ENCODE results near the gene EEF1AKMT2.

DNA sequence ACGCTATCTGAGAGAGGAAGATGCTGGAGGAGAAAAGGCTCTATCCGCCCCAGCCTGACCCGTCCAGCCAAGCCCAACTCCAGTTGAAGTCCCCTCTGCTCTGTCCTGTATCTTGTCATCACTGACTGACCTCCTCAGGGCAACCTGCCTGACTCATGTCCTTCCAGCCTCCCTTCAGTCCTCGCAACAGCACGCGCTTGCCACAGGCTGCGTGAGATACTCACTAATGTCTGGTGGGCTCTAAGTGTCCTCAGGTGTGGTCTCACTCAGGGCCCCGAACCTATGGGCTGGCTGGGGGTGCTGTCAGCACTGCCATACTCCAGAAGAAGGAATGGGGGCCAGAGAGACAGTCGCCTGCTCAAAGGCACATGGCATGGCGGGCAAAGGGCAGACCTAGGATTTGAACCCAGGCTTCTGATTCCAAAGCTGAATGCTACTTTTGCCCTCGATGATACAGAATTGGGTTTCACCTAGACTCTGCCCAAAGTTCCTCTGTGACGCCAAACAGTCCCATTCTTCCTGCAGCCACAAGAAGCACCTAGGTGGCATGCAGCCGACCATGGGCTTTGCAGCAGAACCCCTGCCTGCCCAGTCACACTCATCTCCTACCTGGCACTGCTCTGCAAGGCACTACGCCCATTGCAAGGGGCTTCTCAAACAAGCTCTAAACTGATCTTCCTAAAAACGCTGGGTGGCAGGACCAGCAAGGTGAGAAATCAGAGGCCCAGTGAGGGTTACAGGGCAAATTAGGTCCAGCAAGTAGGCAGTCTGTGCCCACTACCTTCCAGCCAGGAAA lies 56.0 kb downstream of the EEF1AKMT2 start:
- TF ChIP-seq, protein P1, sequence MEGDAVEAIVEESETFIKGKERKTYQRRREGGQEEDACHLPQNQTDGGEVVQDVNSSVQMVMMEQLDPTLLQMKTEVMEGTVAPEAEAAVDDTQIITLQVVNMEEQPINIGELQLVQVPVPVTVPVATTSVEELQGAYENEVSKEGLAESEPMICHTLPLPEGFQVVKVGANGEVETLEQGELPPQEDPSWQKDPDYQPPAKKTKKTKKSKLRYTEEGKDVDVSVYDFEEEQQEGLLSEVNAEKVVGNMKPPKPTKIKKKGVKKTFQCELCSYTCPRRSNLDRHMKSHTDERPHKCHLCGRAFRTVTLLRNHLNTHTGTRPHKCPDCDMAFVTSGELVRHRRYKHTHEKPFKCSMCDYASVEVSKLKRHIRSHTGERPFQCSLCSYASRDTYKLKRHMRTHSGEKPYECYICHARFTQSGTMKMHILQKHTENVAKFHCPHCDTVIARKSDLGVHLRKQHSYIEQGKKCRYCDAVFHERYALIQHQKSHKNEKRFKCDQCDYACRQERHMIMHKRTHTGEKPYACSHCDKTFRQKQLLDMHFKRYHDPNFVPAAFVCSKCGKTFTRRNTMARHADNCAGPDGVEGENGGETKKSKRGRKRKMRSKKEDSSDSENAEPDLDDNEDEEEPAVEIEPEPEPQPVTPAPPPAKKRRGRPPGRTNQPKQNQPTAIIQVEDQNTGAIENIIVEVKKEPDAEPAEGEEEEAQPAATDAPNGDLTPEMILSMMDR (conservative IDR thresholded peaks at IDR 0.05; ENCODE audit: low read depth, low read length), result no peak
- TF ChIP-seq EZH2 (IDR thresholded peaks at IDR 0.05; ENCODE audit: low read length, unreplicated experiment), result no peak

Data from PC-3 (cell line).